Measurements from ENCODE around the gene RGS3. TPM values are rescaled to one million over a fixed set of nuclear protein-coding genes. Genes with fewer than 3 reads are reported as not detected.
A peak's percentile ranks its signal among the peaks of the same experiment; 100 is the strongest.

Gene RGS3
- total RNA-seq, 1 donor from 2014 or later: 92.5 TPM

DNA sequence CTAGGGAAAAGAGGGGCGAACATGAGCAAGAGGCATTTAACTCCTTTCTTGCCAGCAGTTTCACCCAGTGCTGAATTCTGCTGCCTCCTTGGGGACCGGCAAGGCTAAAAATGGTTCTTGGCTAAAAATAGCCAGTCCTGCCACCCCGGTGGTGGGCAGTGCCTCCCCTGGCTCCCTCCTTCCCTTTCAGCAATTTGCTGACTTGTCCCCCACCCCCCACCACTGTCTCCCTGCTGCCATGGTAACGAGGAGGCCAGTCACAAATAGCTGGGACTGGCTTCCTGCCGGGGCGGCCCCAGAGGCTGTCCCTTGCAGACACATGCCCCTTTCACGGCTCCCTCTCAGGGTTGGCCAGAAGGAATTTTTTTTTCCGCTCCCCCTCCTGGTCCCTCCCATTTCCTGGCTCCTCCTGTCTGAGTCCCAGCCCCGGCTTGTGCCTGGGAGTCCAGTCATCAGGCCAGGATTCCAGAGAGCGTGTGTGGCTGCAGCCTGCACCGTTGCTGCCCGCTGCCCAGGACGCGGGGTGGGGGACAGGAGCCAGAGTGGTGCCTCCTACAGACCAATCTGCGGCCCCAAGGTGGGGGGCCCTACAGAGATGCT lies 130.3 kb downstream of the RGS3 start:
- Histone ChIP-seq H2AFZ (ENCODE audit: low read depth, low read length) (no peak overlapping the region), H3K27me3 (ENCODE audit: insufficient read depth, low read length) (no peaks in the 10 kb centered on the region), H3K4me2 (ENCODE audit: low read length) (peak overlapping the region; percentile 94), H3K79me2 (ENCODE audit: insufficient read depth, low read length) (peaks cover 54% of the 10 kb centered on the region), H4K20me1 (ENCODE audit: insufficient read depth, low read length) (peaks cover 48% of the 10 kb centered on the region), H3K4me1 (ENCODE audit: insufficient read depth, low read length) (peaks cover 42% of the 10 kb centered on the region), H3K9ac (ENCODE audit: low read length) (peak overlapping the region; percentile 99), H3K27ac (ENCODE audit: low read depth, low read length) (peak overlapping the region; percentile 93), H3K4me3 (ENCODE audit: insufficient read depth, low read depth, low read length) (peak overlapping the region; percentile 96), H3K36me3 (ENCODE audit: insufficient read depth, low read length) (peaks cover 16% of the 10 kb centered on the region), H3K9me3 (ENCODE audit: insufficient read depth, low read depth, low read length) (no peaks in the 10 kb centered on the region)
- peak overlapping the region; percentile 94 for H3K4me3 Mint-ChIP-seq (ENCODE audit: unreplicated experiment)
- H3K36me3 Mint-ChIP-seq (ENCODE audit: low read depth, unreplicated experiment): peaks cover 13% of the 10 kb centered on the region
- TF ChIP-seq, protein P1, sequence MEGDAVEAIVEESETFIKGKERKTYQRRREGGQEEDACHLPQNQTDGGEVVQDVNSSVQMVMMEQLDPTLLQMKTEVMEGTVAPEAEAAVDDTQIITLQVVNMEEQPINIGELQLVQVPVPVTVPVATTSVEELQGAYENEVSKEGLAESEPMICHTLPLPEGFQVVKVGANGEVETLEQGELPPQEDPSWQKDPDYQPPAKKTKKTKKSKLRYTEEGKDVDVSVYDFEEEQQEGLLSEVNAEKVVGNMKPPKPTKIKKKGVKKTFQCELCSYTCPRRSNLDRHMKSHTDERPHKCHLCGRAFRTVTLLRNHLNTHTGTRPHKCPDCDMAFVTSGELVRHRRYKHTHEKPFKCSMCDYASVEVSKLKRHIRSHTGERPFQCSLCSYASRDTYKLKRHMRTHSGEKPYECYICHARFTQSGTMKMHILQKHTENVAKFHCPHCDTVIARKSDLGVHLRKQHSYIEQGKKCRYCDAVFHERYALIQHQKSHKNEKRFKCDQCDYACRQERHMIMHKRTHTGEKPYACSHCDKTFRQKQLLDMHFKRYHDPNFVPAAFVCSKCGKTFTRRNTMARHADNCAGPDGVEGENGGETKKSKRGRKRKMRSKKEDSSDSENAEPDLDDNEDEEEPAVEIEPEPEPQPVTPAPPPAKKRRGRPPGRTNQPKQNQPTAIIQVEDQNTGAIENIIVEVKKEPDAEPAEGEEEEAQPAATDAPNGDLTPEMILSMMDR (IDR thresholded peaks at IDR 0.05; ENCODE audit: insufficient read depth, low read depth, low read length): no peak
- no peak for TF ChIP-seq EZH2 (IDR thresholded peaks at IDR 0.05; ENCODE audit: insufficient read depth, low read length)
- H3K9me3 Mint-ChIP-seq (ENCODE audit: unreplicated experiment): no peaks in the 10 kb centered on the region
- DNase-seq (ENCODE audit: low read depth) (peak; percentile 96), FAIRE-seq (peak; percentile 26)
- H3K27ac Mint-ChIP-seq (ENCODE audit: unreplicated experiment): peak overlapping the region; percentile 85
- peaks cover 36% of the 10 kb centered on the region for H3K4me1 Mint-ChIP-seq (ENCODE audit: low read depth, unreplicated experiment)
- no peaks in the 10 kb centered on the region for H3K27me3 Mint-ChIP-seq (ENCODE audit: low read depth, unreplicated experiment)

DNA sequence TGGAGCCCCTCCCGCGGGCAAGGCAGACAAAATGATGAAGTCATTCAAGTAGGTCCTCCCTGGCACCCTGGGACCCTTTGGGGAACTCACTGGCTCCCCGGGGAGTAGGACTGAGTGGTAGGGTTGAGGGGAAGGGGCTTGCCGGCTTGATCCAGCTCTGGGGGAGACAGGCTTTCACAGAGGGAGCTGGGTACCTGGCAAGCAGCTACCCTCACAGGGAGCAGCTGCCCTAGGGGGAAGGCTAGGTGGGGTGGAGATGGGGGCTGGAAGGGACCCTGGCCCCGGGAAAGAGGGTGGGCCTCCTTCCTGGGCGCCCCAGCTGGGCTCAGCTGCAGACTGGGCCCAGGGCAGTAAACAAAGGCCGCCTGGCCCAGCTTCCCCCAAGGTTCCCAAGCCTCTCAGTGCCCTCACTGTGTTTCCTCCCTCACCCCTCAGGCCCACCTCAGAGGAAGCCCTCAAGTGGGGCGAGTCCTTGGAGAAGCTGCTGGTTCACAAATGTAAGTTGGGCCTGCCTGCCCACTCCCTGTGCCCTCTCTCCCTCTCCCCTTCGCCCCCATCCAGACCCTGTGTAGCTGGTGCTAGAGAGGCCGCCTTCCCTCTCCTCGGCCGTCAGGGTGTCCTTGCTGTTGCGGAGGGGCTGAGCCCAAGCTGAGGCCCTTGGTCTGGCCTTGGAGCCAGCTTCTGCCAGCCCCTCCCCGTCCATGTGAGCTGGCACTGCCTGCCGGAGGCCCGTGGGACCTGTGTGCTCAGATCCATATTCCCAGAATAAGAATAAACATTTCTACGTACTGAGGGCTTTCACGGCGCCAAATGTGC lies 131.2 kb downstream of the RGS3 start:
- H3K4me2 ChIP-seq (ENCODE audit: low read length): peak overlapping the region; percentile 94
- FAIRE-seq (no peak), DNase-seq (ENCODE audit: low read depth) (no peak)
- no peaks in the 10 kb centered on the region for H3K27me3 Mint-ChIP-seq (ENCODE audit: low read depth, unreplicated experiment)
- H3K4me3 ChIP-seq (ENCODE audit: insufficient read depth, low read depth, low read length): peak overlapping the region; percentile 96
- H3K9me3 Mint-ChIP-seq (ENCODE audit: unreplicated experiment): no peaks in the 10 kb centered on the region
- no peak for TF ChIP-seq EZH2 (IDR thresholded peaks at IDR 0.05; ENCODE audit: insufficient read depth, low read length)
- TF ChIP-seq, protein P1 (IDR thresholded peaks at IDR 0.05; ENCODE audit: insufficient read depth, low read depth, low read length): no peak
- H3K36me3 Mint-ChIP-seq (ENCODE audit: low read depth, unreplicated experiment): peaks cover 15% of the 10 kb centered on the region
- peak overlapping the region; percentile 93 for H3K27ac ChIP-seq (ENCODE audit: low read depth, low read length)
- peak overlapping the region; percentile 94 for H3K4me3 Mint-ChIP-seq (ENCODE audit: unreplicated experiment)
- peaks cover 16% of the 10 kb centered on the region for H3K36me3 ChIP-seq (ENCODE audit: insufficient read depth, low read length)
- no peak overlapping the region for H2AFZ ChIP-seq (ENCODE audit: low read depth, low read length)
- H3K79me2 ChIP-seq (ENCODE audit: insufficient read depth, low read length): peaks cover 55% of the 10 kb centered on the region
- no peaks in the 10 kb centered on the region for H3K27me3 ChIP-seq (ENCODE audit: insufficient read depth, low read length)
- peaks cover 44% of the 10 kb centered on the region for H3K4me1 Mint-ChIP-seq (ENCODE audit: low read depth, unreplicated experiment)
- peaks cover 53% of the 10 kb centered on the region for H4K20me1 ChIP-seq (ENCODE audit: insufficient read depth, low read length)
- H3K4me1 ChIP-seq (ENCODE audit: insufficient read depth, low read length): peaks cover 51% of the 10 kb centered on the region
- H3K9ac ChIP-seq (ENCODE audit: low read length): peak overlapping the region; percentile 99
- H3K9me3 ChIP-seq (ENCODE audit: insufficient read depth, low read depth, low read length): no peaks in the 10 kb centered on the region
- H3K27ac Mint-ChIP-seq (ENCODE audit: unreplicated experiment): peak overlapping the region; percentile 85

All from astrocyte (in vitro differentiated cells and primary cell).